HUES64 (cell line): ENCODE measurements around the gene BRPF3.

ENCODE experiments used
- H3K27ac ChIP-seq: 2 replicates; pipeline ENCODE4 v1.7.0; 2013; ENCODE audit warnings: low read depth, low read length, inconsistent platforms
- H3K27me3 ChIP-seq: 2 replicates; pipeline ENCODE4 v1.6.1; 2013; ENCODE audit warnings: mild to moderate bottlenecking, low read length; ENCODE audit not compliant: insufficient read depth
- H3K36me3 ChIP-seq: 2 replicates; pipeline ENCODE4 v1.6.1; 2013; ENCODE audit warnings: mild to moderate bottlenecking, low read length; ENCODE audit not compliant: insufficient read depth
- H3K4me1 ChIP-seq: 2 replicates; pipeline ENCODE4 v1.6.1; 2013; ENCODE audit warnings: mild to moderate bottlenecking, low read length, moderate library complexity; ENCODE audit not compliant: insufficient read depth
- H3K4me3 ChIP-seq: 2 replicates; pipeline ENCODE4 v1.5.1; 2013; ENCODE audit warnings: mild to moderate bottlenecking, low read length, moderate library complexity
- H3K9ac ChIP-seq: 2 replicates; pipeline ENCODE4 v1.6.1; 2013; ENCODE audit warnings: mild to moderate bottlenecking, low read depth, low read length
- H3K9me3 ChIP-seq: 2 replicates; pipeline ENCODE4 v1.6.1; 2013; ENCODE audit warnings: low read depth, low read length; ENCODE audit not compliant: insufficient read depth
- WGBS: fragments of 150-250, 120-280 bp; methylation state at CpG from one replicate; pipeline ENCODE4 v1.1.7; 2013; ENCODE audit warnings: missing lambda C conversion rate; 5-methylcytosine and 5-hydroxymethylcytosine counted together

Gene BRPF3

GRCh38 chr6:36247693-36248092, 51.1 kb downstream of the BRPF3 start:
- H3K27ac ChIP-seq: no peak overlapping the region
- no peaks in the 10 kb centered on the region for H3K9me3 ChIP-seq
- no peaks in the 10 kb centered on the region for H3K27me3 ChIP-seq
- peaks cover 33% of the 10 kb centered on the region for H3K4me1 ChIP-seq
- H3K9ac ChIP-seq: no peak overlapping the region
- H3K36me3 ChIP-seq: no peaks in the 10 kb centered on the region
- no peak overlapping the region for H3K4me3 ChIP-seq
- 92% methylated on average over 6 of the region's 6 CpGs for WGBS

- no peaks in the 10 kb centered on the region for H3K27me3 ChIP-seq
- peaks cover 28% of the 10 kb centered on the region for H3K4me1 ChIP-seq
- no peak overlapping the region for H3K4me3 ChIP-seq
- WGBS: no CpG with 5 or more reads among the region's 1 CpG
- H3K27ac ChIP-seq: no peak overlapping the region
- H3K9ac ChIP-seq: no peak overlapping the region
- no peaks in the 10 kb centered on the region for H3K9me3 ChIP-seq
- no peaks in the 10 kb centered on the region for H3K36me3 ChIP-seq
These were observed 52.4 kb downstream of the BRPF3 start for GRCh38 chr6:36248980-36249379.

GRCh38 chr6:36249536-36249935, 53.0 kb downstream of the BRPF3 start:
- 84% methylated on average over 5 of the region's 5 CpGs for WGBS
- no peak overlapping the region for H3K9ac ChIP-seq
- no peak overlapping the region for H3K27ac ChIP-seq
- H3K36me3 ChIP-seq: no peaks in the 10 kb centered on the region
- H3K27me3 ChIP-seq: no peaks in the 10 kb centered on the region
- no peak overlapping the region for H3K4me3 ChIP-seq
- H3K9me3 ChIP-seq: no peaks in the 10 kb centered on the region
- peaks cover 23% of the 10 kb centered on the region for H3K4me1 ChIP-seq

- 95% methylated on average over 2 of the region's 2 CpGs for WGBS
- Histone ChIP-seq H3K9ac (no peak overlapping the region), H3K4me1 (peaks cover 3% of the 10 kb centered on the region; the same call in 1 of the 2 replicates), H3K36me3 (no peaks in the 10 kb centered on the region), H3K4me3 (no peak overlapping the region), H3K27ac (no peak overlapping the region), H3K27me3 (no peaks in the 10 kb centered on the region), H3K9me3 (no peaks in the 10 kb centered on the region)
These were observed 55.5 kb downstream of the BRPF3 start for GRCh38 chr6:36252005-36252404.

GRCh38 chr6:36263390-36264000, 67.0 kb downstream of the BRPF3 start:
- H3K27me3 ChIP-seq: no peaks in the 10 kb centered on the region; the same call in 1 of the 2 replicates
- no peak overlapping the region for H3K27ac ChIP-seq
- no peaks in the 10 kb centered on the region for H3K36me3 ChIP-seq
- H3K9me3 ChIP-seq: no peaks in the 10 kb centered on the region; the same call in 1 of the 2 replicates
- no peaks in the 10 kb centered on the region for H3K4me1 ChIP-seq
- H3K4me3 ChIP-seq: no peak overlapping the region
- H3K9ac ChIP-seq: no peak overlapping the region
- 73% methylated on average over 9 of the region's 9 CpGs for WGBS

GRCh38 chr6:36265744-36266143, 69.2 kb downstream of the BRPF3 start:
- Histone ChIP-seq H3K36me3 (no peaks in the 10 kb centered on the region), H3K9me3 (no peaks in the 10 kb centered on the region; the same call in 1 of the 2 replicates), H3K27ac (no peak overlapping the region), H3K4me3 (no peak overlapping the region), H3K27me3 (no peaks in the 10 kb centered on the region; the same call in 1 of the 2 replicates), H3K4me1 (no peaks in the 10 kb centered on the region), H3K9ac (no peak overlapping the region)
- WGBS: 74% methylated on average over 1 of the region's 1 CpG

- Histone ChIP-seq H3K4me3 (no peak overlapping the region), H3K27ac (no peak overlapping the region), H3K4me1 (no peaks in the 10 kb centered on the region), H3K36me3 (no peaks in the 10 kb centered on the region), H3K9ac (no peak overlapping the region), H3K9me3 (no peaks in the 10 kb centered on the region; the same call in 1 of the 2 replicates), H3K27me3 (no peaks in the 10 kb centered on the region; the same call in 1 of the 2 replicates)
- 93% methylated on average over 13 of the region's 13 CpGs for WGBS
These were observed 70.5 kb downstream of the BRPF3 start for GRCh38 chr6:36266913-36267644.

- no peaks in the 10 kb centered on the region; the same call in 1 of the 2 replicates for H3K27me3 ChIP-seq
- no peak overlapping the region for H3K9ac ChIP-seq
- H3K4me3 ChIP-seq: no peak overlapping the region
- H3K4me1 ChIP-seq: no peaks in the 10 kb centered on the region
- H3K9me3 ChIP-seq: no peaks in the 10 kb centered on the region; the same call in 1 of the 2 replicates
- H3K27ac ChIP-seq: no peak overlapping the region
- WGBS: 96% methylated on average over 4 of the region's 4 CpGs
- H3K36me3 ChIP-seq: no peaks in the 10 kb centered on the region
These were observed 71.4 kb downstream of the BRPF3 start for GRCh38 chr6:36267731-36268477.

GRCh38 chr6:36268478-36269275, 72.1 kb downstream of the BRPF3 start:
- Histone ChIP-seq H3K27me3 (no peaks in the 10 kb centered on the region; the same call in 1 of the 2 replicates), H3K9ac (no peak overlapping the region), H3K36me3 (no peaks in the 10 kb centered on the region), H3K9me3 (no peaks in the 10 kb centered on the region; the same call in 1 of the 2 replicates), H3K4me1 (no peaks in the 10 kb centered on the region), H3K4me3 (no peak overlapping the region), H3K27ac (no peak overlapping the region)
- 87% methylated on average over 10 of the region's 12 CpGs for WGBS

- H3K4me3 ChIP-seq: no peak within 1 kb of the TSS
- 83% methylated on average over 32 of the region's 32 CpGs for WGBS
- no peaks in the 10 kb centered on the region for H3K36me3 ChIP-seq
- H3K9ac ChIP-seq: no peak within 1 kb of the TSS
- H3K27me3 ChIP-seq: no peaks in the 10 kb centered on the region; the same call in 1 of the 2 replicates
- no peaks in the 10 kb centered on the region; the same call in 1 of the 2 replicates for H3K9me3 ChIP-seq
- H3K4me1 ChIP-seq: no peaks in the 10 kb centered on the region
- no peak within 1 kb of the TSS for H3K27ac ChIP-seq
These were observed 73.5 kb downstream of the BRPF3 start, which contains the start of gene PNPLA1 for GRCh38 chr6:36269834-36270705. Gene PNPLA1 (plus strand): TSS chr6:36270060. CDS start chr6:36270460, 400 bp downstream.
